ENCODE results near the gene VAV2.

- TF ChIP-seq ZFX (IDR thresholded peaks at IDR 0.05; ENCODE audit: borderline replicate concordance), result no peak
- no peak for TF ChIP-seq CTCF (IDR thresholded peaks at IDR 0.05)
Measured at GRCh38 chr9:133906932-133907910, 84.9 kb downstream of the VAV2 start.
